LNCAP (cell line): Measurements from ENCODE around the gene RTN4RL2.

Source experiments
- TF ChIP-seq, protein P1 (sequence below): fragments of 450-650 bp; IDR thresholded peaks from 2 replicates; pipeline ENCODE4 v1.5.1; 2017; ENCODE audit warnings: mild to moderate bottlenecking

RTN4RL2 gene

DNA sequence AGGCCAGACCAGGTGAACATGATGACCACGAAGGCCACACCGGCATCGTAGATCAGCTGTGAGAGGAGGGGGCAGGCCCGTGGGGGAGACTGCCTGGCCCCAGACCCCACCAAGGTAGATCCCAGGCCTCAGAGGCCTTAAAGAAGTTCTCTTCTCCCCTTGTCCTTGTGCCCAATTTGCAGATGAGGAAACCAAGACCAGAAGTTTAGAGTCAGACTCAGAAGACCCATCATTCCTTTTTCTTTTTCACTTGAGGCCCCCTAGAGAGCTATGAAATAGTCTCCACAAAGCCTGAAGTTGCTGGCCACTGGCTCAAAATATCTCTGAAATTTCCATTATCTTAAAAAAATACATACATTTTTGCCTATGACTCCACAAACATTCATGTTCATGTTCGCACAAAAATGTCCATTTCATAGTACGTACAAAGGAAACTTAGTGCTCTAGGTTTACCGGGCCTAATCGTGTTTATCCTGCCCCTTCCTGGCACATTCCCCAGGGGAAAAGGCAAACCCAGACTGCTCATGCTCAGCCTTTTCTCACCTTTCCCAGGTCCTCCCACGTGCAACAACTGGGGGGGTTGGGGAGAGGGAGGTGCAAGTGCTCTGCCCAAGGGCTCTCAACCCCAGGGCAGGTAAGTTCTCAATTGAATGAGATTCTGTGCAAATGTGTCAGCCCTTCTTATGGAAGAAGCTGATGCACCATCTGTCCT lies 35.9 kb downstream of the RTN4RL2 start:
- TF ChIP-seq, protein P1, sequence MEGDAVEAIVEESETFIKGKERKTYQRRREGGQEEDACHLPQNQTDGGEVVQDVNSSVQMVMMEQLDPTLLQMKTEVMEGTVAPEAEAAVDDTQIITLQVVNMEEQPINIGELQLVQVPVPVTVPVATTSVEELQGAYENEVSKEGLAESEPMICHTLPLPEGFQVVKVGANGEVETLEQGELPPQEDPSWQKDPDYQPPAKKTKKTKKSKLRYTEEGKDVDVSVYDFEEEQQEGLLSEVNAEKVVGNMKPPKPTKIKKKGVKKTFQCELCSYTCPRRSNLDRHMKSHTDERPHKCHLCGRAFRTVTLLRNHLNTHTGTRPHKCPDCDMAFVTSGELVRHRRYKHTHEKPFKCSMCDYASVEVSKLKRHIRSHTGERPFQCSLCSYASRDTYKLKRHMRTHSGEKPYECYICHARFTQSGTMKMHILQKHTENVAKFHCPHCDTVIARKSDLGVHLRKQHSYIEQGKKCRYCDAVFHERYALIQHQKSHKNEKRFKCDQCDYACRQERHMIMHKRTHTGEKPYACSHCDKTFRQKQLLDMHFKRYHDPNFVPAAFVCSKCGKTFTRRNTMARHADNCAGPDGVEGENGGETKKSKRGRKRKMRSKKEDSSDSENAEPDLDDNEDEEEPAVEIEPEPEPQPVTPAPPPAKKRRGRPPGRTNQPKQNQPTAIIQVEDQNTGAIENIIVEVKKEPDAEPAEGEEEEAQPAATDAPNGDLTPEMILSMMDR, result no peak

DNA sequence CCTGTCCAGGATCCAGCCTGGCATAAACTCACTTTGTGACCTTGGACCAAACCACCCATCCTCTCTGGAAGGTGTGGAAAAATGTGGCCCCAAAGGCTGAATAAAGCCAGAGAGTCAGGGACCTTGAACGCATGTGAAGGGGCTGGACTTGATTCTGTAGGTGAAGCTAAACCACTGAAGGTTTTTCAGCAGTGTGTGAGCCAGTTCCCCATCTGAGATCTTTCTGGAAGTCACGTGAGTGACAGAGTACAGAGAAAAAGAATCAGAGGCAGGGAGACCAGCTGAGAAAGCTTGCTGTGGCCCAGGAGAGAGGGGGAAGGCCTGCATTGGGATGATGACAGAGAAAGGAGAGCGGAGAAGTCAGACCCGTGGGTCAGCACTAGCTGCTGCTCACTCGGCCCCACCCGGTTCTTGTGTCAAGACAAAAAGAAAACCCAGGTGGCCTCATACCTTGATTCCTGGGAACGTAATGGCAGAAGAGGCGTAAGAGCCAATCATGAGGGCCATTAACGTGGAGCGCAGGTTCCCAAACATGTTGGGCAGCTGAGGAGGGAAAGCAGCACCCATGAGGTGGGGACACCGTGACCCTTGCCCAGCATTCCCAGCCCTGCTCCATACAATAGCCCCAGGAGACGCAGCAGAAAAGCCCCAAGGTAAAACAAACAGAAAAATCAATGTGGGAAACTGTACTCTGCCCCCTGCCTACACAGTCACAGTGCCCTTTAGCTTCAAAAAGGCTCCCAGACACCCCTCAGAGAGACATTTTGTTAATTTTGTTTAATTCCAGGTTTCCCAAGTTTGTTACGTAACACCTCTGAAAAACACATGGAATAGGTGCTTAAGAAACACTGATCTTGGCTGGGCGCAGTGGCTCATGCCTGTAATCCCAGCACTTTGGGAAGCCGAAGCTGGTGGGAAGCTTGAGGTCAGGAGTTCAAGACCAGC lies 37.2 kb downstream of the RTN4RL2 start:
- TF ChIP-seq, protein P1, result no peak

DNA sequence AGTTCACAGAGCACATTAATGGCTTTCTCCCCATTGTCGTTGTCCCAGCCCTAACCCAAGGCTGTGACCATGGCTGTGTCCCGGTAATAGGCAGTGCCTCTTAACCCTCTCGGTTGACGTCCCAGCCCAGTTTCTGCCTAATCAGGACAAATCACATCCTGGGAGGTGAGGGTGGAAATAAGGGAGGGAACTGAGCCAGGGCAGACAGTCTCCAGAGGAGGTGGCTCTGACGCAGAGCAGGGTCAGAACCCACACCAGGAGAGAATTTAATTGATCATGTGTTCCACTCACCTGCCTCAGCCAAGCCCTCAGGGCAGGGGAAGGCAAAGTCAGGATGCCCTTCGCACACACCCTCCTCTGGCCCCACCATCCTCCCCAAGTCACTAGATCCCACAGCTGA lies 38.2 kb downstream of the RTN4RL2 start:
- TF ChIP-seq, protein P1, result no peak

DNA sequence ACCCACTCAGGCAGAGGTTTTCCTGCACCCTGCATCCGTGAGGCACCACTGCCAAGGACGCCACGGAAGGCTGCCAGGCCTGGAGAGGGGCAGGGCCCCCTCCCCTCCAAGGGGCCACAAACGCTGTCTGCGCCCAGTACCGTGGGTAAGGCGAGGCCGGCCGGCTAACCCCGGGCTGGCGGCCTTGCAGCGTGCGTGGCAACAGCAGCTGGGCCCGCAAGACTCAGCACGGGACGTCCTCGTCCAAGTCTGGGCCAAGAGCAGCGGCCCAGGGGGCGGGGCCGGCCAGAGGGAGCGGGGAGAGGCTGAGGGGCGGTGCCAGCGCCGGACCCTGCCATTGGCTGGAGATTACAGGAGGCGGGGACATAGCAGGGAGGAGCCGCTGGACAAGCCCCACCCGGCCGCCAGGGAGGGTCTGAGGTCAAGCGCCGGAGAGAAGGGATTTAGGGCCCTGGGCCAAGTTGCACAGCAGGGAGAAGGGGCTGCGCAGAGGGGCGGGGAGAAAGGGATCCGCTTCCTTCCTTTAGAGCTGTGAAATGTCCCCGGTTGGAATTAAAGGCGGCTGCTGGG lies 39.2 kb downstream of the RTN4RL2 start:
- TF ChIP-seq, protein P1, result no peak

DNA sequence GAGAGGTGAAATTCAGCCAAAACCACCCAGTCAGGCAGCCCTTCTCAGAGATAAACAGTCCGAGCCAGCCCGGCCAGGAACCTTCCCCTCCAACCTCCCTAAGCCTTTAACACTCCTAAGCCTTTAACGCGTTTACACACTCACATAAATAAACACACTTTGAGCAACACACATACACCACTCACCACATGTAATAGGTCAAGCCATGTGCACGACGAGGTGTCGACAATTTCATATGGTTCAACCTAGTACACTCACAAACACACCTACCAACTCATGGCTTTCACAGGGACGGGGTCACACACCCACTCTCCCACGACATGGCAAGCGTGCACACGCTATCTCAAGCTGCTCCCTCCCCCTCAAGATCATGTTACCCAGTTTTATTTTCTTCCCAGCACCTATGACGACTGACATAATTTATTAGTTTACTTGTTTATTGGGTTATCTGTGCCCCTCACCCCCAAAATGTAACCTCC lies 39.7 kb downstream of the RTN4RL2 start:
- TF ChIP-seq, protein P1, result no peak

DNA sequence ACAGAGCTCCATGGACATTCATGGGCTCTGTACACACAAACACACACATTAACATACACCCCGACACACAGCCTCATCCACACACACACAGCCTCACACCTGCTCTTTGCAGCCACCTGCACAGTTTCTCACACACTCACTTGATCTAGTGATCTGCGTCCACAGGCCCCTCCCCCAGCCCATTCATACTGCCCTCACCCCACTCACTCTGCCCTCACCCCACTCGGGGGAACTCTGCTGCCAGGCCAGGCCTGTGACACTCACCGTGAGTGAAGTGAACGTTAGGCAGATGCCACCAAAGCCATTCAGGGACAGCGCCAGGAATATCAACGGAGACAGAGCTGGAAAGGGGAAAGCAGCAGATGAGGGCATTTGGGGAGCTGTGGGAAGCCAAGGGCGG lies 40.2 kb downstream of the RTN4RL2 start:
- TF ChIP-seq, protein P1, result no peak

DNA sequence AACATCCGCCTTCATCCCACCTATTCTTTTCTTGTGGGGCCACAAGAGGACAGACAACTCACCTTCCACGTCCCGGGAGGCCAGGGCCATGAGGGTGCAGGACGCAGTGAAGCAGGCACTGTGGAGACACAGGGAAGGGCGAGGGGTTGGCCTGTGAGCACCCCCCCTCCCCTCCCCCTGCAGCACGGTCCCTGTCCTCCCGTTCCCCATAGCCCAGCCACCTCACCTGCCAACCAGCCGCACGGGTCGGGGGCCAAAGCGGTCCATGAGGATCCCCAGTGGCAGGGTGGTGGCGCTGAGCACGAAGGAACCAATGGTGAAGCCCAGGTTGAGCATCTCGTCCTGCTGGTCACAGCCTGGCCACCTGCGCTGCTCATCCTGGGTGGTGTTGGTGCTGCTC lies 40.6 kb downstream of the RTN4RL2 start:
- TF ChIP-seq, protein P1, result no peak
